HepG2 (cell line): ENCODE measurements around the gene SCN9A. TPM values are rescaled to one million over a fixed set of nuclear protein-coding genes. Genes with fewer than 3 reads are reported as not detected.
A peak's percentile ranks its signal among the peaks of the same experiment; 100 is the strongest.

Experiments
- ADNP ChIP-seq: sonication (generic); formaldehyde crosslinking; IDR thresholded peaks from 2 replicates; pipeline ENCODE4 v1.4.0; 2020; ENCODE audit warnings: missing genetic modification reagents
- ATF7 ChIP-seq, 2 experiments: fragments of 450-650 bp in 1 of 2; sonication (generic) in 1 of 2; formaldehyde crosslinking in 1 of 2; IDR thresholded peaks; 2 replicates each; pipeline versions ENCODE4 v1.4.0 to v1.6.1; 2016 to 2020; ENCODE audit warnings: antibody characterized with exemption in 1 of 2, mild to moderate bottlenecking in 1 of 2, missing genetic modification reagents in 1 of 2
- BORCS8-MEF2B ChIP-seq: sonication (generic); formaldehyde crosslinking; IDR thresholded peaks from 2 replicates; pipeline ENCODE4 v1.8.0; 2022; ENCODE audit warnings: mild to moderate bottlenecking, missing genetic modification reagents
- DBP ChIP-seq: sonication (generic); formaldehyde crosslinking; IDR thresholded peaks from 2 replicates; pipeline ENCODE4 v1.4.0; 2020; ENCODE audit warnings: missing genetic modification reagents; ENCODE audit errors: not compliant biosample characterization
- MED1 ChIP-seq: sonication (generic); formaldehyde crosslinking; IDR thresholded peaks from 2 replicates; pipeline ENCODE4 v1.4.0; 2020; ENCODE audit warnings: missing genetic modification reagents
- NFE2L1 ChIP-seq: sonication (generic); formaldehyde crosslinking; IDR thresholded peaks from 2 replicates; pipeline ENCODE4 v1.4.0; 2020; ENCODE audit warnings: missing genetic modification reagents, mild to moderate bottlenecking, borderline replicate concordance
- RBAK ChIP-seq: sonication (generic); formaldehyde crosslinking; IDR thresholded peaks from 2 replicates; pipeline ENCODE4 v1.5.1; 2020; ENCODE audit warnings: mild to moderate bottlenecking, missing genetic modification reagents
- TCF7 ChIP-seq: sonication (generic); IDR thresholded peaks from 2 replicates; pipeline ENCODE4 v1.6.1; 2016; ENCODE audit warnings: antibody characterized with exemption, low read depth
- TOE1 ChIP-seq: sonication (generic); formaldehyde crosslinking; IDR thresholded peaks from 2 replicates; pipeline ENCODE4 v1.4.0; 2020; ENCODE audit warnings: mild to moderate bottlenecking, missing genetic modification reagents
- ZNF101 ChIP-seq: sonication (generic); formaldehyde crosslinking; IDR thresholded peaks from 2 replicates; pipeline ENCODE4 v1.4.0; 2020; ENCODE audit warnings: mild to moderate bottlenecking, low read depth, missing genetic modification reagents, borderline replicate concordance
- ZNF17 ChIP-seq: sonication (generic); formaldehyde crosslinking; IDR thresholded peaks from 2 replicates; pipeline ENCODE4 v1.5.0; 2020; ENCODE audit warnings: mild to moderate bottlenecking, missing genetic modification reagents
- ZNF512B ChIP-seq: sonication (generic); formaldehyde crosslinking; IDR thresholded peaks from 2 replicates; pipeline ENCODE4 v1.5.1; 2020; ENCODE audit warnings: missing genetic modification reagents, mild to moderate bottlenecking, borderline replicate concordance
- ZNF574 ChIP-seq: sonication (generic); formaldehyde crosslinking; IDR thresholded peaks from 2 replicates; pipeline ENCODE4 v1.4.0; 2020; ENCODE audit warnings: missing genetic modification reagents
- ZNF629 ChIP-seq: sonication (generic); formaldehyde crosslinking; conservative IDR thresholded peaks from 2 replicates; pipeline ENCODE4 v1.5.0; 2020; ENCODE audit warnings: missing genetic modification reagents
- polyA plus RNA-seq, 8 experiments: library from polyadenylated mRNA; depleted of rRNA in 3 of 8; stranded (reverse) in 7 of 8; unstranded in 1 of 8; fragments of >200 nt; fragmentation: Illumina TruSeq in 4 of 8; extraction: Trizol in 4 of 8; gene quantifications; 2 replicates each; pipeline versions ENCODE4 v1.2.1 to v1.2.3, GENCODE V29; 2011 to 2016; ENCODE audit warnings: low read depth in 4 of 8, missing spikeins in 1 of 8, mixed read lengths in 1 of 8; ENCODE audit not compliant: insufficient read depth in 1 of 8
- total RNA-seq, 5 experiments: library from RNA; depleted of rRNA; stranded (reverse); fragments of >200 nt; fragmentation: Illumina TruSeq; extraction: Trizol; gene quantifications; 2 replicates each; pipeline ENCODE4 v1.2.3, GENCODE V29; 2016; ENCODE audit warnings: low read depth in 1 of 5

Gene SCN9A
- total and polyA plus RNA-seq, 2 of the 13 experiments (the other 11 are each of a cell fraction or from before 2014, with no cell fraction given) = 15.3 to 24.3 TPM

GRCh38 chr2:166384774-166385173 lies 9.0 kb upstream of the SCN9A start (continued):
- no peak for TF ChIP-seq NFE2L1 (CRISPR knock-in tag)
- TF ChIP-seq BORCS8-MEF2B = no peak
- no peak for TF ChIP-seq ZNF512B
- TF ChIP-seq RBAK (CRISPR knock-in tag) = no peak
- no peak for TF ChIP-seq MED1 (CRISPR knock-in tag)
- TF ChIP-seq ATF7 (IDR thresholded peaks at IDR 0.05) = no peak
- no peak for TF ChIP-seq ATF7 (CRISPR knock-in tag; IDR thresholded peaks at IDR 0.05)
- TF ChIP-seq ADNP = no peak
- TF ChIP-seq ZNF574 (CRISPR knock-in tag) = no peak
- no peak for TF ChIP-seq ZNF101 (CRISPR knock-in tag)
- TF ChIP-seq TOE1 (CRISPR knock-in tag) = no peak
- no peak for TF ChIP-seq ZNF629 (CRISPR knock-in tag)
- TF ChIP-seq TCF7 = peak; percentile 5; the same call in 1 of the 2 replicates
- TF ChIP-seq DBP (CRISPR knock-in tag) = no peak
- no peak for TF ChIP-seq ZNF17 (CRISPR knock-in tag)
